OCI-LY7 (cell line): ENCODE results near the gene SVOPL. TPM values are rescaled to one million over a fixed set of nuclear protein-coding genes. Genes with fewer than 3 reads are reported as not detected.

Source experiments
- BruUV-seq: library from RNA; stranded (reverse); fragments of 400-500 nt; replicated peaks from 2 replicates; lab custom pipeline; 2021; lab: Mats Ljungman, UMichigan
- CTCF ChIA-PET: fragments of 300-600 bp; sonication (Branson Sonifier 250); formaldehyde crosslinking; loops from one replicate; lab custom pipeline; 2022; ENCODE audit warnings: antibody characterized with exemption; ENCODE audit not compliant: unreplicated experiment; lab: Charles Lee
- POLR2A ChIA-PET: fragments of 300-600 bp; sonication (Branson Sonifier 250); formaldehyde crosslinking; loops from one replicate; lab custom pipeline; 2022; ENCODE audit warnings: antibody characterized with exemption; lab: Charles Lee
- DNase-seq: peaks from one replicate; pipeline ENCODE4 v3.0.0-alpha.2; 2015; ENCODE audit warnings: low spot score
- H2AFZ ChIP-seq: fragments of 200-600 bp; sonication (generic), shearing (Covaris generic); 2 replicates; pipeline ENCODE4 v1.6.1; 2014; ENCODE audit warnings: mild to moderate bottlenecking, antibody characterized with exemption, low read length, moderate library complexity
- H3K27ac ChIP-seq: fragments of 200-600 bp; sonication (generic); 2 replicates; pipeline ENCODE4 v1.5.1; 2014; ENCODE audit warnings: mixed run types, low read depth, mild to moderate bottlenecking, moderate library complexity, low read length, inconsistent platforms; ENCODE audit not compliant: poor library complexity, severe bottlenecking
- H3K36me3 ChIP-seq: fragments of 200-600 bp; sonication (generic); 2 replicates; pipeline ENCODE4 v1.6.1; 2014; ENCODE audit warnings: mild to moderate bottlenecking, antibody characterized with exemption, low read length, moderate library complexity, mixed read lengths; ENCODE audit not compliant: insufficient read depth
- H3K4me1 ChIP-seq: fragments of 200-600 bp; sonication (generic); 2 replicates; pipeline ENCODE4 v1.5.1; 2014; ENCODE audit warnings: mild to moderate bottlenecking, low read length; ENCODE audit not compliant: insufficient read depth, poor library complexity, severe bottlenecking
- H3K4me2 ChIP-seq: fragments of 200-600 bp; sonication (generic); 2 replicates; pipeline ENCODE4 v1.6.1; 2014; ENCODE audit warnings: mild to moderate bottlenecking, low read length
- H3K4me3 ChIP-seq: fragments of 200-600 bp; sonication (generic); 2 replicates; pipeline ENCODE4 v1.5.1; 2014; ENCODE audit warnings: mild to moderate bottlenecking, low read depth, low read length; ENCODE audit not compliant: poor library complexity, severe bottlenecking
- H3K79me2 ChIP-seq: fragments of 200-600 bp; sonication (generic); 2 replicates; pipeline ENCODE4 v1.6.1; 2016; ENCODE audit warnings: low read depth, mild to moderate bottlenecking, low read length, moderate library complexity, mixed read lengths; ENCODE audit not compliant: insufficient read depth
- H3K9me2 ChIP-seq: fragments of 200-600 bp; sonication (generic); 2 replicates; pipeline ENCODE4 v1.6.1; 2016; ENCODE audit warnings: mild to moderate bottlenecking, low read length, mixed read lengths; ENCODE audit not compliant: insufficient read depth
- H3K9me3 ChIP-seq: fragments of 200-600 bp; sonication (generic); 2 replicates; pipeline ENCODE4 v1.6.1; 2014; ENCODE audit warnings: mild to moderate bottlenecking, mixed run types, low read length, mixed read lengths
- H4K20me1 ChIP-seq: fragments of 200-600 bp; sonication (generic); 2 replicates; pipeline ENCODE4 v1.6.1; 2014; ENCODE audit warnings: mild to moderate bottlenecking, antibody characterized with exemption, low read length, moderate library complexity, mixed read lengths; ENCODE audit not compliant: insufficient read depth
- EZH2phosphoT487 ChIP-seq: fragments of 200-600 bp; sonication (generic); IDR thresholded peaks from 2 replicates; pipeline ENCODE4 v1.6.1; 2018; ENCODE audit warnings: low read depth, borderline replicate concordance, mild to moderate bottlenecking, mixed run types, antibody characterized with exemption, low read length, moderate library complexity, mixed read lengths
- intact Hi-C: fragments of 100-400 bp; cut with micrococcal nuclease; formaldehyde crosslinking; loops from one replicate; pipeline ENCODE4 v1.10.0; 2022; ENCODE audit not compliant: unreplicated experiment
- total RNA-seq, 2 experiments: library from RNA; depleted of rRNA in 1 of 2; stranded (reverse); fragments of >200 nt in 1 of 2; shearing (Covaris generic) in 1 of 2; gene quantifications; 2 replicates each; pipeline ENCODE4 v1.2.3, GENCODE V29; 2014 to 2022
- TF ChIP-seq, protein P1 (sequence below): fragments of 200-600 bp; sonication (generic); conservative IDR thresholded peaks from 2 replicates; pipeline ENCODE4 v1.5.1; 2014; ENCODE audit warnings: mild to moderate bottlenecking, antibody characterized with exemption, low read length, moderate library complexity, mixed read lengths

Gene SVOPL
- total RNA-seq, 2 experiments from 2014 or later = not detected

GRCh38 chr7:138607216-138608126 is 93.7 kb downstream of the SVOPL start:
- Histone ChIP-seq H3K4me1 (no peaks in the 10 kb centered on the region), H3K9me3 (no peaks in the 10 kb centered on the region), H4K20me1 (no peaks in the 10 kb centered on the region), H3K27ac (no peak overlapping the region), H3K9me2 (no peaks in the 10 kb centered on the region), H3K79me2 (no peaks in the 10 kb centered on the region), H3K36me3 (no peaks in the 10 kb centered on the region), H3K4me2 (no peak overlapping the region), H3K4me3 (no peak overlapping the region), H2AFZ (no peak overlapping the region)
- no TSS peak for BruUV-seq
- ChIA-PET CTCF (interaction anchor here (0.6 kb wide), 1 partner anchor 79 kb away, joined by 3 read pairs; no protein-coding TSS in a partner anchor), POLR2A (interaction anchor here (0.6 to 0.7 kb wide), 2 partner anchors 84 to 318 kb away, joined by 3 read pairs; no protein-coding TSS in a partner anchor)
- DNase-seq = no peak
- TF ChIP-seq, protein P1, sequence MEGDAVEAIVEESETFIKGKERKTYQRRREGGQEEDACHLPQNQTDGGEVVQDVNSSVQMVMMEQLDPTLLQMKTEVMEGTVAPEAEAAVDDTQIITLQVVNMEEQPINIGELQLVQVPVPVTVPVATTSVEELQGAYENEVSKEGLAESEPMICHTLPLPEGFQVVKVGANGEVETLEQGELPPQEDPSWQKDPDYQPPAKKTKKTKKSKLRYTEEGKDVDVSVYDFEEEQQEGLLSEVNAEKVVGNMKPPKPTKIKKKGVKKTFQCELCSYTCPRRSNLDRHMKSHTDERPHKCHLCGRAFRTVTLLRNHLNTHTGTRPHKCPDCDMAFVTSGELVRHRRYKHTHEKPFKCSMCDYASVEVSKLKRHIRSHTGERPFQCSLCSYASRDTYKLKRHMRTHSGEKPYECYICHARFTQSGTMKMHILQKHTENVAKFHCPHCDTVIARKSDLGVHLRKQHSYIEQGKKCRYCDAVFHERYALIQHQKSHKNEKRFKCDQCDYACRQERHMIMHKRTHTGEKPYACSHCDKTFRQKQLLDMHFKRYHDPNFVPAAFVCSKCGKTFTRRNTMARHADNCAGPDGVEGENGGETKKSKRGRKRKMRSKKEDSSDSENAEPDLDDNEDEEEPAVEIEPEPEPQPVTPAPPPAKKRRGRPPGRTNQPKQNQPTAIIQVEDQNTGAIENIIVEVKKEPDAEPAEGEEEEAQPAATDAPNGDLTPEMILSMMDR = no peak
- no peak for TF ChIP-seq EZH2phosphoT487
- intact Hi-C loops = no loop called here

DNA sequence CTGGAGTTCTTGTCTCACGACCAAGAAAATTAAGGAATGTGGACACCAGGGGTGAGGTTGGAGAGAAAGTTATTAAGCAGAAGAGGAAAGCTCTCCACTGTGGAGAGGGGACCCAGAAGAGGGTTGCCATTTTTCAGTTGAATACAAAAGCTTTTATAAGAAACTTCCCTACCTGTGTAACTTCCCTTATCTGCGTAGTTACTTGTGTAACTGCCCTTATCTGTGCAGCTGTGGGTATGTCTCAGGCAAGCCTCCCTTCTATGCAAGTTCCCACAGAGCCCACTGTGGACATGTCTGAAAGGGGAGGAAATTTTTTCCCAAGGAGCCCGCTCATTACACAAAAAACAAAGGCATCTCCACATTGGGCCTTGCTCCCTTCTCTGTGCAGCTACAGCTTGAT is 94.9 kb downstream of the SVOPL start:
- Histone ChIP-seq H3K27ac (no peak overlapping the region), H3K79me2 (no peaks in the 10 kb centered on the region), H3K9me2 (no peaks in the 10 kb centered on the region), H3K4me2 (no peak overlapping the region), H2AFZ (no peak overlapping the region), H3K4me1 (no peaks in the 10 kb centered on the region), H3K4me3 (no peak overlapping the region), H3K36me3 (no peaks in the 10 kb centered on the region), H3K9me3 (no peaks in the 10 kb centered on the region), H4K20me1 (no peaks in the 10 kb centered on the region)
- ChIA-PET POLR2A (interaction anchor here (0.7 kb wide), 1 partner anchor 192 kb away, joined by 3 read pairs; no protein-coding TSS in a partner anchor), CTCF (no interaction called here)
- intact Hi-C loops = no loop called here
- no TSS peak for BruUV-seq
- no peak for DNase-seq
- no peak for TF ChIP-seq EZH2phosphoT487
- TF ChIP-seq, protein P1 = no peak
